ENCODE results near the gene GPR25.

DNA sequence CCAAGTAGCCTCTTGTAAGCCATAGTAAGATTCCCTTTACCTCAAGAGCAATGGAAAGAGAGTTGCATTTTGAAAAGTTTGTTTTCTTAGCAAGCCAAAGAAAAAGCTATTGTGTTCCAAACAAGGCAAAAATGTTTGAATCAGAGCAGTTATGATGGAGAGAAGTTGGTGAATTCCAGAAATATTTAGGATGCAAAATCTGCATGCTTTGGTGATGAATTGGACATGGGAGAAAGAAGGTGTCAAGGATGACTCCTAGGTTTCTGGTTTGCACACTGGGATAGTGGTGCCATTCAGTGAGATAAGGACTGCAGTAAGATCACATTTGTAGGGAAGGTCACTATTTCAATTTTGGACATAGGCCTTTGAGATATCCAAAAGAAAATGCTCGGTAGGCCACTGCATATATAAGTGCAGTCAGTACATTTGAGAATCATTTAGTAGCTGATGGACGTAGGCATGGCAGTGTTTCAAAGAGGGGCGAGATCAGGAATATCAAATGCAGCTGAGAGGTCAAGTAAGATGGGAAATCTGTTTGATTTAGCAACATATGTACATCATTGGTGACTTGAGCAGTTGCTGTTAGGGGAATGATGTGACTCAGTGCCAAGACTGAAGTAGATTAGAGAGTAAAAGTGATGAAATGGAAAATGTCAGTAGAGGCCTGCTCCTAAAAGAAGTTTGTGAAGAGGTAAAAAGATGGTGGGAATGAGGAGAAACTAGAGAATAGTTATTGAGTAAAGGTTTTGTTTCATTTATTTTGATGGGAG lies 33.9 kb upstream of the GPR25 start:
- TF ChIP-seq, protein P1, sequence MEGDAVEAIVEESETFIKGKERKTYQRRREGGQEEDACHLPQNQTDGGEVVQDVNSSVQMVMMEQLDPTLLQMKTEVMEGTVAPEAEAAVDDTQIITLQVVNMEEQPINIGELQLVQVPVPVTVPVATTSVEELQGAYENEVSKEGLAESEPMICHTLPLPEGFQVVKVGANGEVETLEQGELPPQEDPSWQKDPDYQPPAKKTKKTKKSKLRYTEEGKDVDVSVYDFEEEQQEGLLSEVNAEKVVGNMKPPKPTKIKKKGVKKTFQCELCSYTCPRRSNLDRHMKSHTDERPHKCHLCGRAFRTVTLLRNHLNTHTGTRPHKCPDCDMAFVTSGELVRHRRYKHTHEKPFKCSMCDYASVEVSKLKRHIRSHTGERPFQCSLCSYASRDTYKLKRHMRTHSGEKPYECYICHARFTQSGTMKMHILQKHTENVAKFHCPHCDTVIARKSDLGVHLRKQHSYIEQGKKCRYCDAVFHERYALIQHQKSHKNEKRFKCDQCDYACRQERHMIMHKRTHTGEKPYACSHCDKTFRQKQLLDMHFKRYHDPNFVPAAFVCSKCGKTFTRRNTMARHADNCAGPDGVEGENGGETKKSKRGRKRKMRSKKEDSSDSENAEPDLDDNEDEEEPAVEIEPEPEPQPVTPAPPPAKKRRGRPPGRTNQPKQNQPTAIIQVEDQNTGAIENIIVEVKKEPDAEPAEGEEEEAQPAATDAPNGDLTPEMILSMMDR (IDR thresholded peaks at IDR 0.05): no peak
- TF ChIP-seq POLR2AphosphoS5 (IDR thresholded peaks at IDR 0.05) (no peak), POLR2A (IDR thresholded peaks at IDR 0.05) (no peak)

Data from breast epithelium (tissue), 3 donors.